WTC11 (cell line): ENCODE measurements around the gene ABCC9. TPM values are rescaled to one million over a fixed set of nuclear protein-coding genes. Genes with fewer than 3 reads are reported as not detected.

ENCODE experiments used
- ATAC-seq: fragments of 200-7000 bp; cut with Tn5 transposase; 2 replicates; pipeline ENCODE4 v1.10.0; 2021; ENCODE audit warnings: mild to moderate bottlenecking, moderate library complexity
- CTCF ChIA-PET: fragments of 300-600 bp; sonication (Branson Sonifier 250); formaldehyde crosslinking; loops from one replicate; lab custom pipeline; 2021; ENCODE audit warnings: antibody characterized with exemption; lab: Charles Lee
- POLR2A ChIA-PET: fragments of 350-600 bp; sonication (Branson Sonifier 250); formaldehyde crosslinking; loops from one replicate; lab custom pipeline; 2021; ENCODE audit warnings: antibody characterized with exemption; lab: Charles Lee
- DNase-seq: peaks from one replicate; pipeline ENCODE4 v3.0.0; 2021; ENCODE audit warnings: low spot score
- H3K27ac Mint-ChIP-seq: 2 replicates; pipeline ENCODE4 v1.8.0; 2021; ENCODE audit warnings: mixed read lengths
- H3K27me3 Mint-ChIP-seq: 2 replicates; pipeline ENCODE4 v1.8.0; 2021; ENCODE audit warnings: low read depth, mild to moderate bottlenecking, moderate library complexity, mixed read lengths
- H3K36me3 Mint-ChIP-seq: 2 replicates; pipeline ENCODE4 v1.8.0; 2021; ENCODE audit warnings: mixed read lengths
- H3K4me1 Mint-ChIP-seq: 2 replicates; pipeline ENCODE4 v1.8.0; 2022; ENCODE audit warnings: mixed read lengths
- H3K4me3 Mint-ChIP-seq: 2 replicates; pipeline ENCODE4 v1.8.0; 2021; ENCODE audit warnings: mild to moderate bottlenecking, moderate library complexity, mixed read lengths
- H3K9me3 Mint-ChIP-seq: 2 replicates; pipeline ENCODE4 v1.8.0; 2021; ENCODE audit warnings: mixed read lengths
- ATF6 ChIP-seq: sonication (generic); formaldehyde crosslinking; IDR thresholded peaks from 2 replicates; pipeline ENCODE4 v1.8.1; 2023; ENCODE audit warnings: mild to moderate bottlenecking, missing genetic modification reagents
- CREB1 ChIP-seq: sonication (generic); formaldehyde crosslinking; IDR thresholded peaks from 2 replicates; pipeline ENCODE4 v1.8.0; 2023; ENCODE audit warnings: mild to moderate bottlenecking, missing genetic modification reagents
- CREM ChIP-seq: sonication (generic); formaldehyde crosslinking; IDR thresholded peaks from 2 replicates; pipeline ENCODE4 v1.8.1; 2022; ENCODE audit warnings: mild to moderate bottlenecking, missing genetic modification reagents, moderate library complexity
- ELF4 ChIP-seq: sonication (generic); formaldehyde crosslinking; IDR thresholded peaks from 2 replicates; pipeline ENCODE4 v1.8.1; 2022; ENCODE audit warnings: low read depth, mild to moderate bottlenecking, moderate library complexity, missing genetic modification reagents
- IRF2 ChIP-seq: sonication (generic); formaldehyde crosslinking; IDR thresholded peaks from 2 replicates; pipeline ENCODE4 v1.8.0; 2022; ENCODE audit warnings: low read depth, missing genetic modification reagents, borderline replicate concordance
- MYBL2 ChIP-seq: sonication (generic); formaldehyde crosslinking; IDR thresholded peaks from 2 replicates; pipeline ENCODE4 v1.8.1; 2023; ENCODE audit warnings: mild to moderate bottlenecking, moderate library complexity, missing genetic modification reagents
- NFE2L1 ChIP-seq: sonication (generic); formaldehyde crosslinking; IDR thresholded peaks from 2 replicates; pipeline ENCODE4 v1.8.1; 2023; ENCODE audit warnings: missing genetic modification reagents
- NR1H2 ChIP-seq: sonication (generic); formaldehyde crosslinking; IDR thresholded peaks from 2 replicates; pipeline ENCODE4 v1.9.0; 2021; ENCODE audit warnings: mild to moderate bottlenecking, moderate library complexity, missing genetic modification reagents
- OVOL2 ChIP-seq: fragments of 250-450 bp; sonication (Bioruptor Pico); IDR thresholded peaks from 2 replicates; pipeline ENCODE4 v1.9.0; 2021; ENCODE audit warnings: mild to moderate bottlenecking, borderline replicate concordance
- PRDM15 ChIP-seq: sonication (generic); formaldehyde crosslinking; IDR thresholded peaks from 2 replicates; pipeline ENCODE4 v1.8.0; 2022; ENCODE audit warnings: missing genetic modification reagents
- SMAD3 ChIP-seq: sonication (generic); formaldehyde crosslinking; IDR thresholded peaks from 2 replicates; pipeline ENCODE4 v1.8.0; 2022; ENCODE audit warnings: missing genetic modification reagents, mild to moderate bottlenecking, borderline replicate concordance
- SOX15 ChIP-seq: fragments of 250-450 bp; sonication (Bioruptor Pico); IDR thresholded peaks from 2 replicates; pipeline ENCODE4 v1.9.0; 2021; ENCODE audit warnings: mild to moderate bottlenecking
- TCF7 ChIP-seq: sonication (generic); formaldehyde crosslinking; IDR thresholded peaks from 2 replicates; pipeline ENCODE4 v1.8.0; 2022; ENCODE audit warnings: mild to moderate bottlenecking, low read depth, missing genetic modification reagents, moderate library complexity
- ZNF219 ChIP-seq: sonication (generic); formaldehyde crosslinking; IDR thresholded peaks from 2 replicates; pipeline ENCODE4 v1.8.0; 2023; ENCODE audit warnings: missing genetic modification reagents, mild to moderate bottlenecking, borderline replicate concordance
- ZNF232 ChIP-seq: sonication (generic); formaldehyde crosslinking; IDR thresholded peaks from 2 replicates; pipeline ENCODE4 v1.8.0; 2022; ENCODE audit warnings: mild to moderate bottlenecking, missing genetic modification reagents
- ZNF423 ChIP-seq: fragments of 250-450 bp; sonication (Bioruptor Pico); IDR thresholded peaks from 2 replicates; pipeline ENCODE4 v2.1.2; 2022; ENCODE audit warnings: mild to moderate bottlenecking, moderate library complexity
- total RNA-seq: library from RNA; stranded (reverse); gene quantifications from 3 replicates; pipeline ENCODE4 v1.2.3, GENCODE V29; 2021
- TF ChIP-seq, protein P1 (sequence below): sonication (generic); formaldehyde crosslinking; IDR thresholded peaks from 2 replicates; pipeline ENCODE4 v1.8.1; 2023; ENCODE audit warnings: mild to moderate bottlenecking, missing genetic modification reagents, moderate library complexity
- TF ChIP-seq, protein P2 (sequence below): sonication (generic); formaldehyde crosslinking; IDR thresholded peaks from 2 replicates; pipeline ENCODE4 v1.8.0; 2023; ENCODE audit warnings: missing genetic modification reagents, mild to moderate bottlenecking, borderline replicate concordance
- TF ChIP-seq, protein P3 (sequence below): fragments of 250-450 bp; sonication (Bioruptor Pico); IDR thresholded peaks from 2 replicates; pipeline ENCODE4 v1.9.0; 2021; ENCODE audit warnings: mild to moderate bottlenecking
- TF ChIP-seq, protein P4 (sequence below): sonication (generic); formaldehyde crosslinking; IDR thresholded peaks from 2 replicates; pipeline ENCODE4 v1.8.0; 2022; ENCODE audit warnings: mild to moderate bottlenecking, missing genetic modification reagents
- TF ChIP-seq, protein P5 (sequence below): sonication (generic); formaldehyde crosslinking; IDR thresholded peaks from 2 replicates; pipeline ENCODE4 v1.8.1; 2022; ENCODE audit warnings: missing genetic modification reagents, borderline replicate concordance

ABCC9 gene
- total RNA-seq, 1 experiment from 2014 or later: 0.04 TPM

GRCh38 chr12:21837847-21838246, 103.4 kb downstream of the ABCC9 start (continued):
- TF ChIP-seq PRDM15 (CRISPR knock-in tag): no peak
- TF ChIP-seq SOX15 (CRISPR knock-in tag): no peak
- no peak for TF ChIP-seq IRF2
- no peak for TF ChIP-seq CREM
- TF ChIP-seq, protein P1, sequence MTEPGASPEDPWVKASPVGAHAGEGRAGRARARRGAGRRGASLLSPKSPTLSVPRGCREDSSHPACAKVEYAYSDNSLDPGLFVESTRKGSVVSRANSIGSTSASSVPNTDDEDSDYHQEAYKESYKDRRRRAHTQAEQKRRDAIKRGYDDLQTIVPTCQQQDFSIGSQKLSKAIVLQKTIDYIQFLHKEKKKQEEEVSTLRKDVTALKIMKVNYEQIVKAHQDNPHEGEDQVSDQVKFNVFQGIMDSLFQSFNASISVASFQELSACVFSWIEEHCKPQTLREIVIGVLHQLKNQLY (CRISPR knock-in tag): no peak
- TF ChIP-seq, protein P2, sequence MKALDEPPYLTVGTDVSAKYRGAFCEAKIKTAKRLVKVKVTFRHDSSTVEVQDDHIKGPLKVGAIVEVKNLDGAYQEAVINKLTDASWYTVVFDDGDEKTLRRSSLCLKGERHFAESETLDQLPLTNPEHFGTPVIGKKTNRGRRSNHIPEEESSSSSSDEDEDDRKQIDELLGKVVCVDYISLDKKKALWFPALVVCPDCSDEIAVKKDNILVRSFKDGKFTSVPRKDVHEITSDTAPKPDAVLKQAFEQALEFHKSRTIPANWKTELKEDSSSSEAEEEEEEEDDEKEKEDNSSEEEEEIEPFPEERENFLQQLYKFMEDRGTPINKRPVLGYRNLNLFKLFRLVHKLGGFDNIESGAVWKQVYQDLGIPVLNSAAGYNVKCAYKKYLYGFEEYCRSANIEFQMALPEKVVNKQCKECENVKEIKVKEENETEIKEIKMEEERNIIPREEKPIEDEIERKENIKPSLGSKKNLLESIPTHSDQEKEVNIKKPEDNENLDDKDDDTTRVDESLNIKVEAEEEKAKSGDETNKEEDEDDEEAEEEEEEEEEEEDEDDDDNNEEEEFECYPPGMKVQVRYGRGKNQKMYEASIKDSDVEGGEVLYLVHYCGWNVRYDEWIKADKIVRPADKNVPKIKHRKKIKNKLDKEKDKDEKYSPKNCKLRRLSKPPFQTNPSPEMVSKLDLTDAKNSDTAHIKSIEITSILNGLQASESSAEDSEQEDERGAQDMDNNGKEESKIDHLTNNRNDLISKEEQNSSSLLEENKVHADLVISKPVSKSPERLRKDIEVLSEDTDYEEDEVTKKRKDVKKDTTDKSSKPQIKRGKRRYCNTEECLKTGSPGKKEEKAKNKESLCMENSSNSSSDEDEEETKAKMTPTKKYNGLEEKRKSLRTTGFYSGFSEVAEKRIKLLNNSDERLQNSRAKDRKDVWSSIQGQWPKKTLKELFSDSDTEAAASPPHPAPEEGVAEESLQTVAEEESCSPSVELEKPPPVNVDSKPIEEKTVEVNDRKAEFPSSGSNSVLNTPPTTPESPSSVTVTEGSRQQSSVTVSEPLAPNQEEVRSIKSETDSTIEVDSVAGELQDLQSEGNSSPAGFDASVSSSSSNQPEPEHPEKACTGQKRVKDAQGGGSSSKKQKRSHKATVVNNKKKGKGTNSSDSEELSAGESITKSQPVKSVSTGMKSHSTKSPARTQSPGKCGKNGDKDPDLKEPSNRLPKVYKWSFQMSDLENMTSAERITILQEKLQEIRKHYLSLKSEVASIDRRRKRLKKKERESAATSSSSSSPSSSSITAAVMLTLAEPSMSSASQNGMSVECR: no peak
- TF ChIP-seq NFE2L1 (CRISPR knock-in tag): no peak
- TF ChIP-seq NR1H2 (CRISPR knock-in tag): no peak
- TF ChIP-seq SMAD3 (CRISPR knock-in tag): no peak

DNA sequence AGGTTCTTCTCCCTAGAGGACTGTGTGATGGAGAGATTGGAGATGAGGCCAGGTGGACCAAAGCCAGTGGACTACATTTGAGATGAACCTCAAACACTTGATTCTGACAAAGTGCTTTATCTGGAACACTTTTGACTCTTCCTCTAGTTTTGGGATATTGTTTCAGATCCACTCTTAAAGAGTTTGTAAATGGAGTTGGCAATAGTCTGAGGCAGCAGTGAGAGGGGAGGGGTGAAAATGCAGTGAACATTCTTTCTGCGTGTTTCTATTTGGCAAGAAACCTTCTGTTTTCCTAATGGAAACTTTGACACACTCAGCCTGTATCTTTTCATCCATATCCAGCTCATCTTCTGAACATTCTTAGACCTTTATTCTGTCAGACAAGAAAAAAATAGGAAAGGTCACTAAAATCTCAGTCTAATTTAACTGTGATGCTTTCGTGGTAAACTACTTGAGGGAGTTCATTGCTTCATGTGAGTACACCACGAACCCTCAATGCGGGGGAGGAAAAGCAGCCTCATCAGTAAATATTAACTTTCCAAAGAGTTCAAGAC, 109.4 kb downstream of the ABCC9 start:
- ChIA-PET POLR2A (no interaction called here), CTCF (no interaction called here)
- H3K9me3 Mint-ChIP-seq: no peaks in the 10 kb centered on the region; the same call in 1 of the 2 replicates
- H3K27me3 Mint-ChIP-seq: no peaks in the 10 kb centered on the region; the same call in none of the 2 replicates
- H3K36me3 Mint-ChIP-seq: no peaks in the 10 kb centered on the region
- H3K4me1 Mint-ChIP-seq: no peaks in the 10 kb centered on the region
- H3K4me3 Mint-ChIP-seq: no peak overlapping the region
- no peak for ATAC-seq
- no peak overlapping the region for H3K27ac Mint-ChIP-seq
- no peak for DNase-seq
- TF ChIP-seq, protein P3, sequence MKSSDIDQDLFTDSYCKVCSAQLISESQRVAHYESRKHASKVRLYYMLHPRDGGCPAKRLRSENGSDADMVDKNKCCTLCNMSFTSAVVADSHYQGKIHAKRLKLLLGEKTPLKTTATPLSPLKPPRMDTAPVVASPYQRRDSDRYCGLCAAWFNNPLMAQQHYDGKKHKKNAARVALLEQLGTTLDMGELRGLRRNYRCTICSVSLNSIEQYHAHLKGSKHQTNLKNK (CRISPR knock-in tag): no peak
- TF ChIP-seq SOX15 (CRISPR knock-in tag): no peak
- no peak for TF ChIP-seq OVOL2 (CRISPR knock-in tag)
- TF ChIP-seq, protein P4, sequence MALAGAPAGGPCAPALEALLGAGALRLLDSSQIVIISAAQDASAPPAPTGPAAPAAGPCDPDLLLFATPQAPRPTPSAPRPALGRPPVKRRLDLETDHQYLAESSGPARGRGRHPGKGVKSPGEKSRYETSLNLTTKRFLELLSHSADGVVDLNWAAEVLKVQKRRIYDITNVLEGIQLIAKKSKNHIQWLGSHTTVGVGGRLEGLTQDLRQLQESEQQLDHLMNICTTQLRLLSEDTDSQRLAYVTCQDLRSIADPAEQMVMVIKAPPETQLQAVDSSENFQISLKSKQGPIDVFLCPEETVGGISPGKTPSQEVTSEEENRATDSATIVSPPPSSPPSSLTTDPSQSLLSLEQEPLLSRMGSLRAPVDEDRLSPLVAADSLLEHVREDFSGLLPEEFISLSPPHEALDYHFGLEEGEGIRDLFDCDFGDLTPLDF (CRISPR knock-in tag): no peak
- no peak for TF ChIP-seq MYBL2
- TF ChIP-seq ZNF423: no peak
- TF ChIP-seq ZNF219 (CRISPR knock-in tag): no peak
- no peak for TF ChIP-seq ATF6 (CRISPR knock-in tag)
- TF ChIP-seq CREM: no peak
- no peak for TF ChIP-seq ELF4 (CRISPR knock-in tag)
- TF ChIP-seq ZNF232 (CRISPR knock-in tag): no peak
- TF ChIP-seq, protein P5, sequence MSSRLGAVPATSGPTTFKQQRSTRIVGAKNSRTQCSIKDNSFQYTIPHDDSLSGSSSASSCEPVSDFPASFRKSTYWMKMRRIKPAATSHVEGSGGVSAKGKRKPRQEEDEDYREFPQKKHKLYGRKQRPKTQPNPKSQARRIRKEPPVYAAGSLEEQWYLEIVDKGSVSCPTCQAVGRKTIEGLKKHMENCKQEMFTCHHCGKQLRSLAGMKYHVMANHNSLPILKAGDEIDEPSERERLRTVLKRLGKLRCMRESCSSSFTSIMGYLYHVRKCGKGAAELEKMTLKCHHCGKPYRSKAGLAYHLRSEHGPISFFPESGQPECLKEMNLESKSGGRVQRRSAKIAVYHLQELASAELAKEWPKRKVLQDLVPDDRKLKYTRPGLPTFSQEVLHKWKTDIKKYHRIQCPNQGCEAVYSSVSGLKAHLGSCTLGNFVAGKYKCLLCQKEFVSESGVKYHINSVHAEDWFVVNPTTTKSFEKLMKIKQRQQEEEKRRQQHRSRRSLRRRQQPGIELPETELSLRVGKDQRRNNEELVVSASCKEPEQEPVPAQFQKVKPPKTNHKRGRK: no peak
- TF ChIP-seq TCF7 (CRISPR knock-in tag): no peak
- TF ChIP-seq CREB1 (CRISPR knock-in tag): no peak
